Liver (tissue), 3 donors: Measurements from ENCODE around the gene RBKS.

ENCODE experiments used
- GABPA ChIP-seq, 2 donors: IDR thresholded peaks in 1 of 2; conservative IDR thresholded peaks in 1 of 2; 2 replicates each; pipeline ENCODE4 v1.6.1; 2016; ENCODE audit warnings: antibody characterized with exemption in 2 of 2, mild to moderate bottlenecking in 1 of 2, moderate library complexity in 1 of 2
- JUND ChIP-seq, 2 donors: IDR thresholded peaks; 2 replicates each; pipeline ENCODE4 v1.6.1; 2016; ENCODE audit warnings: antibody characterized with exemption in 2 of 2
- RAD21 ChIP-seq, 2 donors: IDR thresholded peaks; 2 replicates each; pipeline ENCODE4 v1.6.1; 2016; ENCODE audit warnings: antibody characterized with exemption in 2 of 2, mild to moderate bottlenecking in 2 of 2
- RXRA ChIP-seq, 2 donors: IDR thresholded peaks; 2 replicates each; pipeline ENCODE4 v1.6.1; 2017 to 2018; ENCODE audit warnings: antibody characterized with exemption in 2 of 2, mild to moderate bottlenecking in 1 of 2
- SP1 ChIP-seq: IDR thresholded peaks from 2 replicates; pipeline ENCODE4 v1.6.1; 2018; ENCODE audit warnings: antibody characterized with exemption, mild to moderate bottlenecking
- TAF1 ChIP-seq: conservative IDR thresholded peaks from 2 replicates; pipeline ENCODE4 v1.6.1; 2016; ENCODE audit warnings: antibody characterized with exemption, mild to moderate bottlenecking
- TF ChIP-seq, protein P1 (sequence below): fragments of 150-350 bp; IDR thresholded peaks from 2 replicates; pipeline ENCODE4 v1.5.1; 2017; ENCODE audit warnings: improper control_type of control experiment, low read depth, low read length; ENCODE audit not compliant: missing input control
- TF ChIP-seq, protein P2 (sequence below): IDR thresholded peaks from 2 replicates; pipeline ENCODE4 v1.6.1; 2016; ENCODE audit warnings: antibody characterized with exemption, mild to moderate bottlenecking
- TF ChIP-seq, protein P3 (sequence below): IDR thresholded peaks from 2 replicates; pipeline ENCODE4 v1.6.1; 2016; ENCODE audit warnings: antibody characterized with exemption
- TF ChIP-seq, protein P4 (sequence below): IDR thresholded peaks from 2 replicates; pipeline ENCODE4 v1.6.1; 2016; ENCODE audit warnings: antibody characterized with exemption
- donor health status: healthy.
- donor health status: healthy.

DNA sequence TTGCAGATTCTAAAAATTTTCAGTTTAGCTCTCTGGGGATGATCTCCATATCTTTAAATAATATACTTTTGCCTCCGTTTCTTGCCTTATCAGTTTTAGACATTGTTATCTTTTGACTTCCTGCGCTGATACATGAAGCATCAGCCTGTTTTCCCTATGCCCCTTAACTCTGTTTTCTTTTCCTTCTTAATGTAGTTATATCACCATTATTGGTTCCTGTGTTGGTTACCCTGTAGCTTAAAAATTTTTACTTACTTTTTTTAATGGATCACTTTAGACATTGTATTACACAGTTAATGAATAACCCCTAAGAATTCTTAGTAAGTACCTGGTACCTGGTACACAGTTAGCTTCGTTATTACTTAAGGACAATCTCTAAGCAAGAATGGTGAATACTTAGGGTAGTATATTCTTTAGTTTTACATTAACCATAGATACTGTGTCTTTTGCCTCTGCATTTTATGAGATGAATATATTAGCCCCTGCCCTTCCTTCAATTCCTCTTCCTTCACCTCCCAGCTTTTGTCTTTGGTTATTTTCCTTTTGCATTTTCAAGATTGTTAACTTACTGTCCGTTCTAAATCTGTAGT lies 41.3 kb upstream of the RBKS start:
- TF ChIP-seq, protein P1, sequence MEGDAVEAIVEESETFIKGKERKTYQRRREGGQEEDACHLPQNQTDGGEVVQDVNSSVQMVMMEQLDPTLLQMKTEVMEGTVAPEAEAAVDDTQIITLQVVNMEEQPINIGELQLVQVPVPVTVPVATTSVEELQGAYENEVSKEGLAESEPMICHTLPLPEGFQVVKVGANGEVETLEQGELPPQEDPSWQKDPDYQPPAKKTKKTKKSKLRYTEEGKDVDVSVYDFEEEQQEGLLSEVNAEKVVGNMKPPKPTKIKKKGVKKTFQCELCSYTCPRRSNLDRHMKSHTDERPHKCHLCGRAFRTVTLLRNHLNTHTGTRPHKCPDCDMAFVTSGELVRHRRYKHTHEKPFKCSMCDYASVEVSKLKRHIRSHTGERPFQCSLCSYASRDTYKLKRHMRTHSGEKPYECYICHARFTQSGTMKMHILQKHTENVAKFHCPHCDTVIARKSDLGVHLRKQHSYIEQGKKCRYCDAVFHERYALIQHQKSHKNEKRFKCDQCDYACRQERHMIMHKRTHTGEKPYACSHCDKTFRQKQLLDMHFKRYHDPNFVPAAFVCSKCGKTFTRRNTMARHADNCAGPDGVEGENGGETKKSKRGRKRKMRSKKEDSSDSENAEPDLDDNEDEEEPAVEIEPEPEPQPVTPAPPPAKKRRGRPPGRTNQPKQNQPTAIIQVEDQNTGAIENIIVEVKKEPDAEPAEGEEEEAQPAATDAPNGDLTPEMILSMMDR: no peak
- TF ChIP-seq SP1: no peak
- TF ChIP-seq GABPA (IDR thresholded peaks at IDR 0.05 in 1 of 2, conservative IDR thresholded peaks at IDR 0.05 in 1 of 2): no peak
- no peak for TF ChIP-seq RXRA (IDR thresholded peaks at IDR 0.05)
- TF ChIP-seq, protein P2, sequence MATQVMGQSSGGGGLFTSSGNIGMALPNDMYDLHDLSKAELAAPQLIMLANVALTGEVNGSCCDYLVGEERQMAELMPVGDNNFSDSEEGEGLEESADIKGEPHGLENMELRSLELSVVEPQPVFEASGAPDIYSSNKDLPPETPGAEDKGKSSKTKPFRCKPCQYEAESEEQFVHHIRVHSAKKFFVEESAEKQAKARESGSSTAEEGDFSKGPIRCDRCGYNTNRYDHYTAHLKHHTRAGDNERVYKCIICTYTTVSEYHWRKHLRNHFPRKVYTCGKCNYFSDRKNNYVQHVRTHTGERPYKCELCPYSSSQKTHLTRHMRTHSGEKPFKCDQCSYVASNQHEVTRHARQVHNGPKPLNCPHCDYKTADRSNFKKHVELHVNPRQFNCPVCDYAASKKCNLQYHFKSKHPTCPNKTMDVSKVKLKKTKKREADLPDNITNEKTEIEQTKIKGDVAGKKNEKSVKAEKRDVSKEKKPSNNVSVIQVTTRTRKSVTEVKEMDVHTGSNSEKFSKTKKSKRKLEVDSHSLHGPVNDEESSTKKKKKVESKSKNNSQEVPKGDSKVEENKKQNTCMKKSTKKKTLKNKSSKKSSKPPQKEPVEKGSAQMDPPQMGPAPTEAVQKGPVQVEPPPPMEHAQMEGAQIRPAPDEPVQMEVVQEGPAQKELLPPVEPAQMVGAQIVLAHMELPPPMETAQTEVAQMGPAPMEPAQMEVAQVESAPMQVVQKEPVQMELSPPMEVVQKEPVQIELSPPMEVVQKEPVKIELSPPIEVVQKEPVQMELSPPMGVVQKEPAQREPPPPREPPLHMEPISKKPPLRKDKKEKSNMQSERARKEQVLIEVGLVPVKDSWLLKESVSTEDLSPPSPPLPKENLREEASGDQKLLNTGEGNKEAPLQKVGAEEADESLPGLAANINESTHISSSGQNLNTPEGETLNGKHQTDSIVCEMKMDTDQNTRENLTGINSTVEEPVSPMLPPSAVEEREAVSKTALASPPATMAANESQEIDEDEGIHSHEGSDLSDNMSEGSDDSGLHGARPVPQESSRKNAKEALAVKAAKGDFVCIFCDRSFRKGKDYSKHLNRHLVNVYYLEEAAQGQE: no peak
- no peak for TF ChIP-seq JUND (IDR thresholded peaks at IDR 0.05)
- TF ChIP-seq TAF1: no peak
- TF ChIP-seq RAD21 (IDR thresholded peaks at IDR 0.05): no peak
- TF ChIP-seq, protein P3, sequence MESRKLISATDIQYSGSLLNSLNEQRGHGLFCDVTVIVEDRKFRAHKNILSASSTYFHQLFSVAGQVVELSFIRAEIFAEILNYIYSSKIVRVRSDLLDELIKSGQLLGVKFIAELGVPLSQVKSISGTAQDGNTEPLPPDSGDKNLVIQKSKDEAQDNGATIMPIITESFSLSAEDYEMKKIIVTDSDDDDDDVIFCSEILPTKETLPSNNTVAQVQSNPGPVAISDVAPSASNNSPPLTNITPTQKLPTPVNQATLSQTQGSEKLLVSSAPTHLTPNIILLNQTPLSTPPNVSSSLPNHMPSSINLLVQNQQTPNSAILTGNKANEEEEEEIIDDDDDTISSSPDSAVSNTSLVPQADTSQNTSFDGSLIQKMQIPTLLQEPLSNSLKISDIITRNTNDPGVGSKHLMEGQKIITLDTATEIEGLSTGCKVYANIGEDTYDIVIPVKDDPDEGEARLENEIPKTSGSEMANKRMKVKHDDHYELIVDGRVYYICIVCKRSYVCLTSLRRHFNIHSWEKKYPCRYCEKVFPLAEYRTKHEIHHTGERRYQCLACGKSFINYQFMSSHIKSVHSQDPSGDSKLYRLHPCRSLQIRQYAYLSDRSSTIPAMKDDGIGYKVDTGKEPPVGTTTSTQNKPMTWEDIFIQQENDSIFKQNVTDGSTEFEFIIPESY: no peak
- TF ChIP-seq, protein P4, sequence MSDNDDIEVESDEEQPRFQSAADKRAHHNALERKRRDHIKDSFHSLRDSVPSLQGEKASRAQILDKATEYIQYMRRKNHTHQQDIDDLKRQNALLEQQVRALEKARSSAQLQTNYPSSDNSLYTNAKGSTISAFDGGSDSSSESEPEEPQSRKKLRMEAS: no peak
